Measurements from ENCODE around the gene FCSK. TPM values are rescaled to one million over a fixed set of nuclear protein-coding genes. Genes with fewer than 3 reads are reported as not detected.

Gene FCSK
- total and polyA plus RNA-seq, 2 experiments from 2014 or later: 2.2 to 6.1 TPM

GRCh38 chr16:70472786-70473433 is 18.5 kb downstream of the FCSK start:
- Histone ChIP-seq H3K9me2 (ENCODE audit: insufficient read depth) (no peaks in the 10 kb centered on the region), H3F3A (ENCODE audit: insufficient read depth) (no peaks in the 10 kb centered on the region; the same call in 1 of the 2 replicates), H4K20me1 (ENCODE audit: insufficient read depth) (no peaks in the 10 kb centered on the region), H3K27me3 (replicated peaks; ENCODE audit: insufficient read depth) (no peaks in the 10 kb centered on the region), H3K79me2 (ENCODE audit: insufficient read depth) (no peaks in the 10 kb centered on the region), H3K4me1 (ENCODE audit: insufficient read depth) (peaks cover 11% of the 10 kb centered on the region), H2AFZ (no peak overlapping the region), H3K4me3 (no peak overlapping the region), H3K4me2 (ENCODE audit: unreplicated experiment) (no peak overlapping the region), H3K27ac (no peak overlapping the region), H3K9me3 (ENCODE audit: low read depth) (no peaks in the 10 kb centered on the region), H3K36me3 (ENCODE audit: low read depth) (no peaks in the 10 kb centered on the region), H3K9ac (no peak overlapping the region)
- TF ChIP-seq EZH2 (IDR thresholded peaks at IDR 0.05; ENCODE audit: insufficient read depth, poor library complexity, severe bottlenecking): no peak
- TF ChIP-seq EZH2phosphoT487 (IDR thresholded peaks at IDR 0.05; ENCODE audit: insufficient read depth, low read depth): no peak
- 88 to 92% methylated on average over 20 to 28 of the region's 28 CpGs for WGBS, 2 experiments (ENCODE audit: low coverage in 1 of 2, low lambda C conversion rate in 2 of 2, missing lambda C conversion rate in 2 of 2)
- in situ Hi-C loops (cut with MboI): no loop called here
- DNase-seq: no peak

GRCh38 chr16:70473446-70474319 is 19.3 kb downstream of the FCSK start:
- H3K9ac ChIP-seq: no peak overlapping the region
- H3K79me2 ChIP-seq (ENCODE audit: insufficient read depth): no peaks in the 10 kb centered on the region
- H3K9me2 ChIP-seq (ENCODE audit: insufficient read depth): no peaks in the 10 kb centered on the region
- H3K4me2 ChIP-seq (ENCODE audit: unreplicated experiment): no peak overlapping the region
- in situ Hi-C loops (cut with MboI): no loop called here
- no peaks in the 10 kb centered on the region for H4K20me1 ChIP-seq (ENCODE audit: insufficient read depth)
- H3K36me3 ChIP-seq (ENCODE audit: low read depth): no peaks in the 10 kb centered on the region
- WGBS, 2 experiments (ENCODE audit: low coverage in 1 of 2, low lambda C conversion rate in 2 of 2, missing lambda C conversion rate in 2 of 2): 90 to 93% methylated on average over 21 of the region's 21 CpGs
- H3K4me1 ChIP-seq (ENCODE audit: insufficient read depth): peaks cover 11% of the 10 kb centered on the region
- no peaks in the 10 kb centered on the region; the same call in 1 of the 2 replicates for H3F3A ChIP-seq (ENCODE audit: insufficient read depth)
- no peak for TF ChIP-seq EZH2 (IDR thresholded peaks at IDR 0.05; ENCODE audit: insufficient read depth, poor library complexity, severe bottlenecking)
- no peak for TF ChIP-seq EZH2phosphoT487 (IDR thresholded peaks at IDR 0.05; ENCODE audit: insufficient read depth, low read depth)
- H3K27me3 ChIP-seq (replicated peaks; ENCODE audit: insufficient read depth): no peaks in the 10 kb centered on the region
- H3K27ac ChIP-seq: no peak overlapping the region
- H3K4me3 ChIP-seq: no peak overlapping the region
- no peaks in the 10 kb centered on the region for H3K9me3 ChIP-seq (ENCODE audit: low read depth)
- no peak overlapping the region for H2AFZ ChIP-seq
- DNase-seq: no peak

GRCh38 chr16:70474320-70475053 is 20.1 kb downstream of the FCSK start:
- H3K27me3 ChIP-seq (replicated peaks; ENCODE audit: insufficient read depth): no peaks in the 10 kb centered on the region
- no peaks in the 10 kb centered on the region for H3K36me3 ChIP-seq (ENCODE audit: low read depth)
- H3K4me3 ChIP-seq: no peak overlapping the region
- H3K9me2 ChIP-seq (ENCODE audit: insufficient read depth): no peaks in the 10 kb centered on the region
- H3K9ac ChIP-seq: no peak overlapping the region
- H4K20me1 ChIP-seq (ENCODE audit: insufficient read depth): no peaks in the 10 kb centered on the region
- in situ Hi-C loops (cut with MboI): no loop called here
- no peaks in the 10 kb centered on the region for H3K9me3 ChIP-seq (ENCODE audit: low read depth)
- H3K79me2 ChIP-seq (ENCODE audit: insufficient read depth): no peaks in the 10 kb centered on the region
- H3K4me1 ChIP-seq (ENCODE audit: insufficient read depth): peaks cover 11% of the 10 kb centered on the region
- TF ChIP-seq EZH2 (IDR thresholded peaks at IDR 0.05; ENCODE audit: insufficient read depth, poor library complexity, severe bottlenecking): no peak
- no peak for TF ChIP-seq EZH2phosphoT487 (IDR thresholded peaks at IDR 0.05; ENCODE audit: insufficient read depth, low read depth)
- no peak overlapping the region for H3K27ac ChIP-seq
- no peak overlapping the region for H3K4me2 ChIP-seq (ENCODE audit: unreplicated experiment)
- H2AFZ ChIP-seq: no peak overlapping the region
- DNase-seq: no peak
- 94 to 95% methylated on average over 18 to 22 of the region's 22 CpGs for WGBS, 2 experiments (ENCODE audit: low coverage in 1 of 2, low lambda C conversion rate in 2 of 2, missing lambda C conversion rate in 2 of 2)
- no peaks in the 10 kb centered on the region; the same call in 1 of the 2 replicates for H3F3A ChIP-seq (ENCODE audit: insufficient read depth)
